Hepatocyte (in vitro differentiated cells): ENCODE results near the gene FOCAD.

ENCODE experiments used
- CTCF ChIP-seq: fragments of 200-600 bp; sonication (generic); IDR thresholded peaks from 2 replicates; pipeline ENCODE4 v1.5.1; 2016; ENCODE audit warnings: antibody characterized with exemption, mild to moderate bottlenecking; ENCODE audit not compliant: poor library complexity
- EZH2 ChIP-seq: fragments of 200-600 bp; sonication (generic); IDR thresholded peaks from 2 replicates; pipeline ENCODE4 v1.6.1; 2016; ENCODE audit warnings: antibody characterized with exemption, mild to moderate bottlenecking, borderline replicate concordance

- TF ChIP-seq CTCF (no peak), EZH2 (no peak)
Measured at GRCh38 chr9:20908461-20908860, 224.4 kb downstream of the FOCAD start.
